ENCODE results near the gene ANGPT4. TPM values are rescaled to one million over a fixed set of nuclear protein-coding genes. Genes with fewer than 3 reads are reported as not detected.

ANGPT4 gene
- total RNA-seq, 1 experiment from 2014 or later: not detected

DNA sequence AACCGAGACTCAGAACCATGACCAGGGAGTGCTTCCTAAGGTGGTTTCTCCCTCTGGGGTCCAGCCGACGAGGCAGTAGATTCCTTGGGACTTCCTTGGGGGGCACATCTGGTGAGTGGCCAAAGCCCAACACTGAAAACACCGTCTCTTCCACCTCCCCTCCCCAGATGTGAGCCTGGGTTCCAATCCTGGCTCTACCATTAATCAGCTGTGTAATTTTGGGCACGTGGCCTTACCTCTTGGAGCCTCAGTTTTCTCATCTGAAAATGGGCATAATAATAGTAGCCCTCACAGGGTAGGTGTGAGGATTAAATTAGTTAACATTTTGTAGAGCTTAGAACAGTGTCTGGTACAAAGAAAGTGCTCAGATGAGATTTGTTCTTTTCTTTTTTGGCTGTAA, 77.1 kb downstream of the ANGPT4 start:
- Histone ChIP-seq H4K20me1 (ENCODE audit: insufficient read depth) (no peaks in the 10 kb centered on the region), H3K79me2 (ENCODE audit: low read depth) (peaks cover 79% of the 10 kb centered on the region), H3K9me2 (ENCODE audit: insufficient read depth) (no peaks in the 10 kb centered on the region), H3K36me3 (ENCODE audit: low read depth) (no peaks in the 10 kb centered on the region), H3K4me3 (no peak overlapping the region), H3K4me1 (replicated peaks; ENCODE audit: insufficient read depth) (peaks cover 59% of the 10 kb centered on the region), H3K9me3 (ENCODE audit: insufficient read depth, low read depth) (no peaks in the 10 kb centered on the region), H3K27me3 (ENCODE audit: insufficient read depth, low read depth) (no peaks in the 10 kb centered on the region), H2AFZ (no peak overlapping the region), H3F3A (ENCODE audit: insufficient read depth, low read depth) (peaks cover 20% of the 10 kb centered on the region; the same call in 1 of the 2 replicates), H3K4me2 (no peak overlapping the region), H3K27ac (no peak overlapping the region)
- intact Hi-C loops (cut with micrococcal nuclease; ENCODE audit: unreplicated experiment): no loop called here
- ChIA-PET CTCF (no interaction called here), POLR2A (ENCODE audit: unreplicated experiment) (no interaction called here)
- DNase-seq: no peak
- TF ChIP-seq, protein P1, sequence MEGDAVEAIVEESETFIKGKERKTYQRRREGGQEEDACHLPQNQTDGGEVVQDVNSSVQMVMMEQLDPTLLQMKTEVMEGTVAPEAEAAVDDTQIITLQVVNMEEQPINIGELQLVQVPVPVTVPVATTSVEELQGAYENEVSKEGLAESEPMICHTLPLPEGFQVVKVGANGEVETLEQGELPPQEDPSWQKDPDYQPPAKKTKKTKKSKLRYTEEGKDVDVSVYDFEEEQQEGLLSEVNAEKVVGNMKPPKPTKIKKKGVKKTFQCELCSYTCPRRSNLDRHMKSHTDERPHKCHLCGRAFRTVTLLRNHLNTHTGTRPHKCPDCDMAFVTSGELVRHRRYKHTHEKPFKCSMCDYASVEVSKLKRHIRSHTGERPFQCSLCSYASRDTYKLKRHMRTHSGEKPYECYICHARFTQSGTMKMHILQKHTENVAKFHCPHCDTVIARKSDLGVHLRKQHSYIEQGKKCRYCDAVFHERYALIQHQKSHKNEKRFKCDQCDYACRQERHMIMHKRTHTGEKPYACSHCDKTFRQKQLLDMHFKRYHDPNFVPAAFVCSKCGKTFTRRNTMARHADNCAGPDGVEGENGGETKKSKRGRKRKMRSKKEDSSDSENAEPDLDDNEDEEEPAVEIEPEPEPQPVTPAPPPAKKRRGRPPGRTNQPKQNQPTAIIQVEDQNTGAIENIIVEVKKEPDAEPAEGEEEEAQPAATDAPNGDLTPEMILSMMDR (conservative IDR thresholded peaks at IDR 0.05): no peak
- TF ChIP-seq EZH2 (IDR thresholded peaks at IDR 0.05; ENCODE audit: low read depth): no peak
- no TSS peak for BruUV-seq (replicated peaks)

DNA sequence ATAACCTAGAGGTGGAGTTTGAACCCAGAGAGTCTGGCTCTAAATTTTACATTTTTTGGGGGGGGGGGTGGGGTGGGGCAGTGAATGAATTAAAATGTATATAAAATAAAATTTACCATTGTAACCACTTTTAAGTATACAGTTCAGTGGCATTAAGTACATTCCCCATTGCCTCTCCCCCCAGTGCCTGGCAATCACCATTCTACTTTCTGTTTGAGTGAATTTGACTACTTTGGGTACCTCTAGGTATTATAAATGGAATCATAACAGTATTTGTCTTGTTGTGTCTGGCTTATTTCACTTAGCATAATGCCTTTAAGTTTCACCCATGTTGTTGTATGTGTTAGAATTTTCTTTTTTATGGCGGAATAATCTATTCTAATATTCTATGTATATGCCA, 79.9 kb downstream of the ANGPT4 start:
- Histone ChIP-seq H3K4me1 (replicated peaks; ENCODE audit: insufficient read depth) (peaks cover 50% of the 10 kb centered on the region), H3K9me2 (ENCODE audit: insufficient read depth) (no peaks in the 10 kb centered on the region), H3K4me3 (no peak overlapping the region), H3F3A (ENCODE audit: insufficient read depth, low read depth) (peaks cover 20% of the 10 kb centered on the region; the same call in 1 of the 2 replicates), H3K36me3 (ENCODE audit: low read depth) (no peaks in the 10 kb centered on the region), H3K27me3 (ENCODE audit: insufficient read depth, low read depth) (no peaks in the 10 kb centered on the region), H4K20me1 (ENCODE audit: insufficient read depth) (no peaks in the 10 kb centered on the region), H3K4me2 (0 out of 2 replicates have a peak overlapping the region, but pooled peaks have one; percentile 4), H3K79me2 (ENCODE audit: low read depth) (peaks cover 53% of the 10 kb centered on the region), H2AFZ (no peak overlapping the region), H3K9me3 (ENCODE audit: insufficient read depth, low read depth) (no peaks in the 10 kb centered on the region), H3K27ac (peak overlapping the region; percentile 32)
- no peak for TF ChIP-seq EZH2 (IDR thresholded peaks at IDR 0.05; ENCODE audit: low read depth)
- intact Hi-C loops (cut with micrococcal nuclease; ENCODE audit: unreplicated experiment): no loop called here
- CTCF ChIA-PET: no interaction called here
- no TSS peak for BruUV-seq (replicated peaks)
- no peak for DNase-seq
- POLR2A ChIA-PET (ENCODE audit: unreplicated experiment): interaction anchor here (0.6 kb wide), 1 partner anchor 1053 kb away, joined by 3 read pairs; no protein-coding TSS in a partner anchor

DNA sequence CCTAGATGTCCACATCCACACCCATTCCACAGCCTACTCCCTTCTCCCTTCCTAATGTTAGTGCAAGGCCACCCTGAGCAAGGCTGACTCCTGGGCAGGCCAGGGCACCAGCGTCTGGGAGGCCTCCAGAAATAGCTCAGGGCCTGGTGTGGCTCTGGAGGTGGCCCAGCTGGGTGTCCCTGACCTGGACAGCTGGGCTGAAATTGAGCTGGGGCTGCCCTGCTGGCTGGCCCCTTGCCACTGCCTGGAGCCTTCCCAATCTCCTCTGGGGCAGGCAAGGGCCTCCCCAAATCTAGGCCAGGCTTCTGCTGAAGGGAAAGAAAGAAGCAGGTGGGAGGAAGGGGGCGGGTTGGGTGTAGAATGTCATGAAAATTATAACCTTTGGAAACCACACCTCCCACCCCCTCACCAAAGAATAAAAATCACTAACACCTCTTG, 80.5 kb downstream of the ANGPT4 start:
- Histone ChIP-seq H3K9me2 (ENCODE audit: insufficient read depth) (no peaks in the 10 kb centered on the region), H2AFZ (no peak overlapping the region), H3K27ac (no peak overlapping the region), H3F3A (ENCODE audit: insufficient read depth, low read depth) (peaks cover 20% of the 10 kb centered on the region; the same call in 1 of the 2 replicates), H3K4me3 (no peak overlapping the region), H3K4me1 (replicated peaks; ENCODE audit: insufficient read depth) (peaks cover 49% of the 10 kb centered on the region), H3K4me2 (peak overlapping the region; percentile 24; the same call in 1 of the 2 replicates), H4K20me1 (ENCODE audit: insufficient read depth) (no peaks in the 10 kb centered on the region), H3K36me3 (ENCODE audit: low read depth) (no peaks in the 10 kb centered on the region), H3K9me3 (ENCODE audit: insufficient read depth, low read depth) (no peaks in the 10 kb centered on the region), H3K79me2 (ENCODE audit: low read depth) (peaks cover 48% of the 10 kb centered on the region), H3K27me3 (ENCODE audit: insufficient read depth, low read depth) (no peaks in the 10 kb centered on the region)
- intact Hi-C loops (cut with micrococcal nuclease; ENCODE audit: unreplicated experiment): no loop called here
- TF ChIP-seq, protein P1 (conservative IDR thresholded peaks at IDR 0.05): no peak
- TF ChIP-seq EZH2 (IDR thresholded peaks at IDR 0.05; ENCODE audit: low read depth): no peak
- POLR2A ChIA-PET (ENCODE audit: unreplicated experiment): interaction anchor here (0.6 kb wide), 1 partner anchor 1054 kb away, joined by 3 read pairs; no protein-coding TSS in a partner anchor
- BruUV-seq (replicated peaks): no TSS peak
- CTCF ChIA-PET: no interaction called here
- no peak for DNase-seq
